ENCODE data around the gene ADCK2. TPM values are rescaled to one million over a fixed set of nuclear protein-coding genes. Genes with fewer than 3 reads are reported as not detected.
"Not testable (repeated sequence)": the region's sequence is repeated elsewhere in the genome, so short reads cannot be mapped to it uniquely, and the experiment has no call there.

ADCK2 gene
- total RNA-seq, 5 donors from 2014 or later (not counting 1 experiment from before 2014, with no cell fraction given) = 16.3 to 23.3 (median 20.2) TPM

GRCh38 chr7:140669352-140669751, 3.4 kb upstream of the ADCK2 start:
- no peak overlapping the region for H3K4me3 ChIP-seq (ENCODE audit: control insufficient read depth in 1 of 2, extremely low read depth in 1 of 2, low read length in 1 of 2)
- peaks cover 3 to 11% of the 10 kb centered on the region in 2 experiments for H3K4me1 ChIP-seq (ENCODE audit: control insufficient read depth in 1 of 2, extremely low read depth in 1 of 2, insufficient read depth in 2 of 2, low read length in 2 of 2)
- H3K36me3 ChIP-seq (ENCODE audit: control insufficient read depth in 2 of 2, extremely low read depth in 1 of 2, insufficient read depth in 1 of 2, low read length in 1 of 2) = no peaks in the 10 kb centered on the region
- no CpG with 5 or more reads among the region's 3 CpGs for WGBS (ENCODE audit: insufficient coverage)
- no peaks in the 10 kb centered on the region for H3K9me3 ChIP-seq
- H3K4me3 Mint-ChIP-seq = no peak overlapping the region
- H3K4me1 Mint-ChIP-seq = peaks cover under 1 to 16% (median 15%) of the 10 kb centered on the region in 3 donors
- DNase-seq = no peak
- no peak overlapping the region for H3K27ac ChIP-seq (ENCODE audit: low read length)
- CTCF ChIA-PET = interaction anchor here in 1 of 2 donors (0.6 to 1.0 kb wide), 3 partner anchors 8 to 192 kb away, joined by 3 to 4 read pairs (median 4); no protein-coding TSS in a partner anchor
- peaks cover 2% of the 10 kb centered on the region for H3K36me3 Mint-ChIP-seq
- no peaks in the 10 kb centered on the region for H3K9me3 Mint-ChIP-seq
- peaks cover 0 to 2% of the 10 kb centered on the region in 2 experiments for H3K27me3 ChIP-seq (replicated peaks in 1 of 2; ENCODE audit: control insufficient read depth in 2 of 2, extremely low read depth in 1 of 2, insufficient read depth in 2 of 2, low read length in 1 of 2)
- H3K27ac Mint-ChIP-seq = no peak overlapping the region
- H3K27me3 Mint-ChIP-seq = peaks cover 0 to 4% of the 10 kb centered on the region in 2 donors
- POLR2A ChIA-PET = no interaction called here
- no peak for ATAC-seq (replicated peaks in 1 of 4)

GRCh38 chr7:140669862-140670261, 2.9 kb upstream of the ADCK2 start:
- DNase-seq; POLR2A ChIA-PET; H3K4me3 ChIP-seq (ENCODE audit: control insufficient read depth in 1 of 2, extremely low read depth in 1 of 2, low read length in 1 of 2); H3K9me3 Mint-ChIP-seq; ATAC-seq (replicated peaks in 1 of 4); H3K27ac Mint-ChIP-seq; H3K36me3 Mint-ChIP-seq; H3K27me3 Mint-ChIP-seq; H3K9me3 ChIP-seq; H3K4me3 Mint-ChIP-seq; H3K36me3 ChIP-seq (ENCODE audit: control insufficient read depth in 2 of 2, extremely low read depth in 1 of 2, insufficient read depth in 1 of 2, low read length in 1 of 2); H3K27ac ChIP-seq (ENCODE audit: low read length); H3K27me3 ChIP-seq (replicated peaks in 1 of 2; ENCODE audit: control insufficient read depth in 2 of 2, extremely low read depth in 1 of 2, insufficient read depth in 2 of 2, low read length in 1 of 2): not testable (repeated sequence)
- CTCF ChIA-PET = interaction anchor here in 1 of 2 donors (0.9 to 1.0 kb wide), 2 partner anchors 8 to 192 kb away, joined by 3 to 4 read pairs; no protein-coding TSS in a partner anchor
- H3K4me1 Mint-ChIP-seq = peaks cover 6 to 21% (median 20%) of the 10 kb centered on the region in 3 donors
- H3K4me1 ChIP-seq (ENCODE audit: control insufficient read depth in 1 of 2, extremely low read depth in 1 of 2, insufficient read depth in 2 of 2, low read length in 2 of 2) = peaks cover 3 to 16% of the 10 kb centered on the region in 2 experiments
- 100% methylated on average over 1 of the region's 10 CpGs for WGBS (ENCODE audit: insufficient coverage)

DNA sequence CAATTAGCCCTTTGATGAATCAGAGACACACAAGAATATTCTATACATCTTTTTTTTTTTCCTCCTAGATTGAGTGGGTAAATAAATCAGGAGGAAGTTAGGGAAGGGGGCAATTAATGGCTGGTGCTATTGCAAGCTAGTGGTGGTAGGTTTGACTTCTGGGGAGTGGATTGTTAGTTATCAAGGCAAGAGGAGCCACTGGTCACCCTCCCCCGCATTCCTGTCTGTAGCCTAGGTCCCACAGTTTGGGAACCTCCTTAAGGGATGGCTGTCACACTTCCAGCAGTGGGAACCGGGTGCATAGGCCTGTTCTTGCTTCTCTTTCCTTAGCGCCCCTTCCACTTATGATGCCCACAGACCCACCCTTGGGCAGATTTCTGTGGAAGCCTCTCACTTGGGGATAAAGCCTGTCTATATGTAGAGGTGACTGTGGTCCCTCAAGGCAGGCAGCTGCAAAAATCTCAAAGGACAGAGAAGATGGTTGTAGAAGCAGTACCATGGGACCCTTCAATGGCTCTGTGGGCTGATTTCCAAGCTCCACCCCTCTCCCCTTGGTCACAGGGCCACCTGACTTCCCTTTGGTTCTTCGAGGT, 2.3 kb upstream of the ADCK2 start:
- no peak overlapping the region for H3K27ac ChIP-seq (ENCODE audit: low read length)
- ChIA-PET POLR2A (no interaction called here), CTCF (interaction anchor here in 1 of 2 donors (1.0 kb wide), 1 partner anchor 9 kb away, joined by 3 read pairs; no protein-coding TSS in a partner anchor)
- H3K36me3 ChIP-seq (ENCODE audit: control insufficient read depth in 2 of 2, extremely low read depth in 1 of 2, insufficient read depth in 1 of 2, low read length in 1 of 2) = peaks cover 0 to 3% of the 10 kb centered on the region in 2 donors
- Mint-ChIP-seq H3K27me3 (peaks cover 0 to 3% of the 10 kb centered on the region in 2 donors), H3K4me1 (peaks cover 11 to 26% (median 25%) of the 10 kb centered on the region in 3 donors), H3K4me3 (no peak overlapping the region), H3K9me3 (no peaks in the 10 kb centered on the region), H3K27ac (no peak overlapping the region), H3K36me3 (peaks cover 5% of the 10 kb centered on the region)
- DNase-seq (no peak), ATAC-seq (replicated peaks in 1 of 4) (no peak)
- 54% methylated on average over 3 of the region's 4 CpGs for WGBS (ENCODE audit: insufficient coverage)
- H3K9me3 ChIP-seq = no peaks in the 10 kb centered on the region
- H3K4me1 ChIP-seq (ENCODE audit: control insufficient read depth in 1 of 2, extremely low read depth in 1 of 2, insufficient read depth in 2 of 2, low read length in 2 of 2) = peaks cover 3 to 22% of the 10 kb centered on the region in 2 experiments
- H3K4me3 ChIP-seq (ENCODE audit: control insufficient read depth in 1 of 2, extremely low read depth in 1 of 2, low read length in 1 of 2) = no peak overlapping the region
- peaks cover 0 to 2% of the 10 kb centered on the region in 2 experiments for H3K27me3 ChIP-seq (replicated peaks in 1 of 2; ENCODE audit: control insufficient read depth in 2 of 2, extremely low read depth in 1 of 2, insufficient read depth in 2 of 2, low read length in 1 of 2)

DNA sequence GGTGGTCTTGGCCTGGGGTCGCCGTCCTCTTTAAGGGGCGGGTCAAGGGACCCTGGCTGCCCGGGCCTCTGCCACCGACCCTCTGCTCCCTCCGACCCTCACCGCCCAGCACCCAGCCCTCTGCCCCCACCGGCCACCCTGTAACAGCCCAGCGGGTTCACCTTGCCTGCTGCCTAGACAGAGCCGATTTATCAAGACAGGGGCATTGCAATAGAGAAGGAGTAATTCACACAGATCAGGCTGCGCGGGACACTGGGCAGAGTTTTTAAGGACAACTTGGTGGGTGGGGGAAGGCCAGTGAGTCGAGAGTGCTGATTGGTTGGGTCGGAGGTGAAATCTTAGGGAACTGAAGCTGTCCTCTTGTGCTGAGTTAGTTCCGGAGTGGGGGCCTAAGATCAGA, 779 bp upstream of the ADCK2 start:
- H3K4me3 ChIP-seq (ENCODE audit: control insufficient read depth in 1 of 2, extremely low read depth in 1 of 2, low read length in 1 of 2) = no peak overlapping the region
- Mint-ChIP-seq H3K27ac (peak overlapping the region; percentile 65 to 68), H3K4me3 (peak overlapping the region; percentile 75 to 89 (median 77)), H3K36me3 (peaks cover 11% of the 10 kb centered on the region), H3K27me3 (no peaks in the 10 kb centered on the region), H3K4me1 (peaks cover 19 to 37% (median 35%) of the 10 kb centered on the region in 3 donors), H3K9me3 (no peaks in the 10 kb centered on the region)
- no peak overlapping the region for H3K27ac ChIP-seq (ENCODE audit: low read length)
- 96% methylated on average over 14 of the region's 15 CpGs for WGBS (ENCODE audit: insufficient coverage)
- no peaks in the 10 kb centered on the region for H3K9me3 ChIP-seq
- ChIA-PET POLR2A (no interaction called here), CTCF (no interaction called here)
- ATAC-seq (replicated peaks in 1 of 4) (no peak), DNase-seq (no peak)
- peaks cover 3 to 22% of the 10 kb centered on the region in 2 experiments for H3K4me1 ChIP-seq (ENCODE audit: control insufficient read depth in 1 of 2, extremely low read depth in 1 of 2, insufficient read depth in 2 of 2, low read length in 2 of 2)
- peaks cover 0 to 2% of the 10 kb centered on the region in 2 experiments for H3K27me3 ChIP-seq (replicated peaks in 1 of 2; ENCODE audit: control insufficient read depth in 2 of 2, extremely low read depth in 1 of 2, insufficient read depth in 2 of 2, low read length in 1 of 2)
- peaks cover 0 to 10% of the 10 kb centered on the region in 2 donors for H3K36me3 ChIP-seq (ENCODE audit: control insufficient read depth in 2 of 2, extremely low read depth in 1 of 2, insufficient read depth in 1 of 2, low read length in 1 of 2)

GRCh38 chr7:140673063-140673773, 473 bp downstream of the ADCK2 start:
- Histone ChIP-seq H3K27ac (ENCODE audit: low read length) (peak overlapping the region; percentile 69), H3K4me3 (ENCODE audit: control insufficient read depth in 1 of 2, extremely low read depth in 1 of 2, low read length in 1 of 2) (peak overlapping the region; percentile 53 to 64), H3K36me3 (ENCODE audit: control insufficient read depth in 2 of 2, extremely low read depth in 1 of 2, insufficient read depth in 1 of 2, low read length in 1 of 2) (peaks cover 5 to 10% of the 10 kb centered on the region in 2 donors), H3K4me1 (ENCODE audit: control insufficient read depth in 1 of 2, extremely low read depth in 1 of 2, insufficient read depth in 2 of 2, low read length in 2 of 2) (peaks cover 3 to 22% of the 10 kb centered on the region in 2 experiments), H3K27me3 (replicated peaks in 1 of 2; ENCODE audit: control insufficient read depth in 2 of 2, extremely low read depth in 1 of 2, insufficient read depth in 2 of 2, low read length in 1 of 2) (peaks cover 0 to 2% of the 10 kb centered on the region in 2 experiments), H3K9me3 (no peaks in the 10 kb centered on the region)
- H3K4me1 Mint-ChIP-seq = peaks cover 29 to 47% (median 38%) of the 10 kb centered on the region in 3 donors
- 0% methylated on average over 63 of the region's 72 CpGs for WGBS (ENCODE audit: insufficient coverage)
- ATAC-seq (replicated peaks in 1 of 4) (peak; percentile 79 to 83 (median 82)), DNase-seq (peak; percentile 27 to 76 (median 56))
- no peaks in the 10 kb centered on the region for H3K9me3 Mint-ChIP-seq
- H3K36me3 Mint-ChIP-seq = peaks cover 21% of the 10 kb centered on the region
- ChIA-PET POLR2A (no interaction called here), CTCF (interaction anchor here (0.6 to 1.0 kb wide), 3 partner anchors 50 to 1461 kb away, joined by 3 to 4 read pairs (median 4); no protein-coding TSS in a partner anchor)
- H3K27ac Mint-ChIP-seq = peak overlapping the region; percentile 89 to 95
- H3K4me3 Mint-ChIP-seq = peak overlapping the region; percentile 83 to 89 (median 86)
- no peaks in the 10 kb centered on the region for H3K27me3 Mint-ChIP-seq

GRCh38 chr7:140673774-140674155, 1.0 kb downstream of the ADCK2 start:
- ATAC-seq (replicated peaks in 1 of 4) (no peak), DNase-seq (no peak)
- H3K27ac Mint-ChIP-seq = peak overlapping the region; percentile 89 to 95
- Histone ChIP-seq H3K36me3 (ENCODE audit: control insufficient read depth in 2 of 2, extremely low read depth in 1 of 2, insufficient read depth in 1 of 2, low read length in 1 of 2) (peaks cover 7 to 13% of the 10 kb centered on the region in 2 donors), H3K27ac (ENCODE audit: low read length) (peak overlapping the region; percentile 69), H3K9me3 (no peaks in the 10 kb centered on the region), H3K27me3 (replicated peaks in 1 of 2; ENCODE audit: control insufficient read depth in 2 of 2, extremely low read depth in 1 of 2, insufficient read depth in 2 of 2, low read length in 1 of 2) (peaks cover 0 to 2% of the 10 kb centered on the region in 2 experiments), H3K4me3 (ENCODE audit: control insufficient read depth in 1 of 2, extremely low read depth in 1 of 2, low read length in 1 of 2) (peak overlapping the region; percentile 53 to 64), H3K4me1 (ENCODE audit: control insufficient read depth in 1 of 2, extremely low read depth in 1 of 2, insufficient read depth in 2 of 2, low read length in 2 of 2) (peaks cover 3 to 22% of the 10 kb centered on the region in 2 experiments)
- H3K27me3 Mint-ChIP-seq = no peaks in the 10 kb centered on the region
- POLR2A ChIA-PET = no interaction called here
- H3K9me3 Mint-ChIP-seq = no peaks in the 10 kb centered on the region
- peaks cover 25% of the 10 kb centered on the region for H3K36me3 Mint-ChIP-seq
- peak overlapping the region; percentile 83 to 89 (median 86) for H3K4me3 Mint-ChIP-seq
- 34% methylated on average over 16 of the region's 18 CpGs for WGBS (ENCODE audit: insufficient coverage)
- peaks cover 31 to 49% (median 38%) of the 10 kb centered on the region in 3 donors for H3K4me1 Mint-ChIP-seq
- CTCF ChIA-PET = interaction anchor here (1.0 kb wide), 2 partner anchors 50 to 138 kb away, joined by 3 to 4 read pairs; no protein-coding TSS in a partner anchor
